GM23338 (cell line): ENCODE data around the gene C1orf21.

ENCODE experiments used
- CREB1 ChIP-seq: fragments of 250-450 bp; sonication (Bioruptor Pico); IDR thresholded peaks from 2 replicates; pipeline ENCODE4 v1.5.0; 2020; ENCODE audit warnings: low read depth, mild to moderate bottlenecking, moderate library complexity
- EZH2 ChIP-seq: fragments of 200-600 bp; sonication (generic); IDR thresholded peaks from one replicate; pipeline ENCODE4 v1.8.0; 2017; ENCODE audit warnings: antibody characterized with exemption, mild to moderate bottlenecking, low read depth; ENCODE audit not compliant: unreplicated experiment
- POLR2AphosphoS5 ChIP-seq: IDR thresholded peaks from 2 replicates; pipeline ENCODE4 v1.6.1; 2016; ENCODE audit warnings: antibody characterized with exemption, low read depth
- STAT1 ChIP-seq: IDR thresholded peaks from one replicate; pipeline ENCODE4 v1.6.1; 2016; ENCODE audit warnings: antibody characterized with exemption; ENCODE audit not compliant: unreplicated experiment
- ZNF114 ChIP-seq: fragments of 250-450 bp; sonication (Bioruptor Pico); IDR thresholded peaks from 2 replicates; pipeline ENCODE4 v1.5.0; 2020; ENCODE audit warnings: mild to moderate bottlenecking, moderate library complexity
- TF ChIP-seq, protein P1 (sequence below), 2 experiments: fragments of 200-600 bp in 1 of 2; sonication (generic) in 1 of 2; conservative IDR thresholded peaks; 2 replicates each; pipeline versions ENCODE4 v1.5.1 to v1.6.1; 2016 to 2017; ENCODE audit warnings: antibody characterized with exemption in 2 of 2, low read depth in 2 of 2, mild to moderate bottlenecking in 2 of 2, moderate library complexity in 1 of 2
- TF ChIP-seq, protein P2 (sequence below): fragments of 250-450 bp; sonication (Bioruptor Pico); IDR thresholded peaks from 2 replicates; pipeline ENCODE4 v1.5.0; 2020; ENCODE audit warnings: mild to moderate bottlenecking, moderate library complexity
- TF ChIP-seq, protein P3 (sequence below): IDR thresholded peaks from one replicate; pipeline ENCODE4 v1.6.1; 2018; ENCODE audit warnings: antibody characterized with exemption; ENCODE audit not compliant: unreplicated experiment

GRCh38 chr1:184646178-184646701, 259.4 kb downstream of the C1orf21 start:
- no peak for TF ChIP-seq POLR2AphosphoS5
- TF ChIP-seq, protein P1, sequence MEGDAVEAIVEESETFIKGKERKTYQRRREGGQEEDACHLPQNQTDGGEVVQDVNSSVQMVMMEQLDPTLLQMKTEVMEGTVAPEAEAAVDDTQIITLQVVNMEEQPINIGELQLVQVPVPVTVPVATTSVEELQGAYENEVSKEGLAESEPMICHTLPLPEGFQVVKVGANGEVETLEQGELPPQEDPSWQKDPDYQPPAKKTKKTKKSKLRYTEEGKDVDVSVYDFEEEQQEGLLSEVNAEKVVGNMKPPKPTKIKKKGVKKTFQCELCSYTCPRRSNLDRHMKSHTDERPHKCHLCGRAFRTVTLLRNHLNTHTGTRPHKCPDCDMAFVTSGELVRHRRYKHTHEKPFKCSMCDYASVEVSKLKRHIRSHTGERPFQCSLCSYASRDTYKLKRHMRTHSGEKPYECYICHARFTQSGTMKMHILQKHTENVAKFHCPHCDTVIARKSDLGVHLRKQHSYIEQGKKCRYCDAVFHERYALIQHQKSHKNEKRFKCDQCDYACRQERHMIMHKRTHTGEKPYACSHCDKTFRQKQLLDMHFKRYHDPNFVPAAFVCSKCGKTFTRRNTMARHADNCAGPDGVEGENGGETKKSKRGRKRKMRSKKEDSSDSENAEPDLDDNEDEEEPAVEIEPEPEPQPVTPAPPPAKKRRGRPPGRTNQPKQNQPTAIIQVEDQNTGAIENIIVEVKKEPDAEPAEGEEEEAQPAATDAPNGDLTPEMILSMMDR (conservative IDR thresholded peaks at IDR 0.05; ENCODE audit: low read depth in 2 of 2), result no peak
- TF ChIP-seq, protein P2, sequence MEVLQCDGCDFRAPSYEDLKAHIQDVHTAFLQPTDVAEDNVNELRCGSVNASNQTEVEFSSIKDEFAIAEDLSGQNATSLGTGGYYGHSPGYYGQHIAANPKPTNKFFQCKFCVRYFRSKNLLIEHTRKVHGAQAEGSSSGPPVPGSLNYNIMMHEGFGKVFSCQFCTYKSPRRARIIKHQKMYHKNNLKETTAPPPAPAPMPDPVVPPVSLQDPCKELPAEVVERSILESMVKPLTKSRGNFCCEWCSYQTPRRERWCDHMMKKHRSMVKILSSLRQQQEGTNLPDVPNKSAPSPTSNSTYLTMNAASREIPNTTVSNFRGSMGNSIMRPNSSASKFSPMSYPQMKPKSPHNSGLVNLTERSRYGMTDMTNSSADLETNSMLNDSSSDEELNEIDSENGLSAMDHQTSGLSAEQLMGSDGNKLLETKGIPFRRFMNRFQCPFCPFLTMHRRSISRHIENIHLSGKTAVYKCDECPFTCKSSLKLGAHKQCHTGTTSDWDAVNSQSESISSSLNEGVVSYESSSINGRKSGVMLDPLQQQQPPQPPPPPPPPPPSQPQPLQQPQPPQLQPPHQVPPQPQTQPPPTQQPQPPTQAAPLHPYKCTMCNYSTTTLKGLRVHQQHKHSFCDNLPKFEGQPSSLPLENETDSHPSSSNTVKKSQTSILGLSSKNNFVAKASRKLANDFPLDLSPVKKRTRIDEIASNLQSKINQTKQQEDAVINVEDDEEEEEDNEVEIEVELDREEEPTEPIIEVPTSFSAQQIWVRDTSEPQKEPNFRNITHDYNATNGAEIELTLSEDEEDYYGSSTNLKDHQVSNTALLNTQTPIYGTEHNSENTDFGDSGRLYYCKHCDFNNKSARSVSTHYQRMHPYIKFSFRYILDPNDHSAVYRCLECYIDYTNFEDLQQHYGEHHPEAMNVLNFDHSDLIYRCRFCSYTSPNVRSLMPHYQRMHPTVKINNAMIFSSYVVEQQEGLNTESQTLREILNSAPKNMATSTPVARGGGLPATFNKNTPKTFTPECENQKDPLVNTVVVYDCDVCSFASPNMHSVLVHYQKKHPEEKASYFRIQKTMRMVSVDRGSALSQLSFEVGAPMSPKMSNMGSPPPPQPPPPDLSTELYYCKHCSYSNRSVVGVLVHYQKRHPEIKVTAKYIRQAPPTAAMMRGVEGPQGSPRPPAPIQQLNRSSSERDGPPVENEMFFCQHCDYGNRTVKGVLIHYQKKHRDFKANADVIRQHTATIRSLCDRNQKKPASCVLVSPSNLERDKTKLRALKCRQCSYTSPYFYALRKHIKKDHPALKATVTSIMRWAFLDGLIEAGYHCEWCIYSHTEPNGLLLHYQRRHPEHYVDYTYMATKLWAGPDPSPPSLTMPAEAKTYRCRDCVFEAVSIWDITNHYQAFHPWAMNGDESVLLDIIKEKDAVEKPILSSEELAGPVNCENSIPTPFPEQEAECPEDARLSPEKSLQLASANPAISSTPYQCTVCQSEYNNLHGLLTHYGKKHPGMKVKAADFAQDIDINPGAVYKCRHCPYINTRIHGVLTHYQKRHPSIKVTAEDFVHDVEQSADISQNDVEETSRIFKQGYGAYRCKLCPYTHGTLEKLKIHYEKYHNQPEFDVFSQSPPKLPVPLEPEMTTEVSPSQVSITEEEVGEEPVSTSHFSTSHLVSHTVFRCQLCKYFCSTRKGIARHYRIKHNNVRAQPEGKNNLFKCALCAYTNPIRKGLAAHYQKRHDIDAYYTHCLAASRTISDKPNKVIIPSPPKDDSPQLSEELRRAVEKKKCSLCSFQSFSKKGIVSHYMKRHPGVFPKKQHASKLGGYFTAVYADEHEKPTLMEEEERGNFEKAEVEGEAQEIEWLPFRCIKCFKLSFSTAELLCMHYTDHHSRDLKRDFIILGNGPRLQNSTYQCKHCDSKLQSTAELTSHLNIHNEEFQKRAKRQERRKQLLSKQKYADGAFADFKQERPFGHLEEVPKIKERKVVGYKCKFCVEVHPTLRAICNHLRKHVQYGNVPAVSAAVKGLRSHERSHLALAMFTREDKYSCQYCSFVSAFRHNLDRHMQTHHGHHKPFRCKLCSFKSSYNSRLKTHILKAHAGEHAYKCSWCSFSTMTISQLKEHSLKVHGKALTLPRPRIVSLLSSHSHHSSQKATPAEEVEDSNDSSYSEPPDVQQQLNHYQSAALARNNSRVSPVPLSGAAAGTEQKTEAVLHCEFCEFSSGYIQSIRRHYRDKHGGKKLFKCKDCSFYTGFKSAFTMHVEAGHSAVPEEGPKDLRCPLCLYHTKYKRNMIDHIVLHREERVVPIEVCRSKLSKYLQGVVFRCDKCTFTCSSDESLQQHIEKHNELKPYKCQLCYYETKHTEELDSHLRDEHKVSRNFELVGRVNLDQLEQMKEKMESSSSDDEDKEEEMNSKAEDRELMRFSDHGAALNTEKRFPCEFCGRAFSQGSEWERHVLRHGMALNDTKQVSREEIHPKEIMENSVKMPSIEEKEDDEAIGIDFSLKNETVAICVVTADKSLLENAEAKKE (CRISPR knock-in tag), result no peak
- no peak for TF ChIP-seq ZNF114
- TF ChIP-seq STAT1, result no peak
- no peak for TF ChIP-seq EZH2
- TF ChIP-seq CREB1 (CRISPR knock-in tag), result no peak
- TF ChIP-seq, protein P3, sequence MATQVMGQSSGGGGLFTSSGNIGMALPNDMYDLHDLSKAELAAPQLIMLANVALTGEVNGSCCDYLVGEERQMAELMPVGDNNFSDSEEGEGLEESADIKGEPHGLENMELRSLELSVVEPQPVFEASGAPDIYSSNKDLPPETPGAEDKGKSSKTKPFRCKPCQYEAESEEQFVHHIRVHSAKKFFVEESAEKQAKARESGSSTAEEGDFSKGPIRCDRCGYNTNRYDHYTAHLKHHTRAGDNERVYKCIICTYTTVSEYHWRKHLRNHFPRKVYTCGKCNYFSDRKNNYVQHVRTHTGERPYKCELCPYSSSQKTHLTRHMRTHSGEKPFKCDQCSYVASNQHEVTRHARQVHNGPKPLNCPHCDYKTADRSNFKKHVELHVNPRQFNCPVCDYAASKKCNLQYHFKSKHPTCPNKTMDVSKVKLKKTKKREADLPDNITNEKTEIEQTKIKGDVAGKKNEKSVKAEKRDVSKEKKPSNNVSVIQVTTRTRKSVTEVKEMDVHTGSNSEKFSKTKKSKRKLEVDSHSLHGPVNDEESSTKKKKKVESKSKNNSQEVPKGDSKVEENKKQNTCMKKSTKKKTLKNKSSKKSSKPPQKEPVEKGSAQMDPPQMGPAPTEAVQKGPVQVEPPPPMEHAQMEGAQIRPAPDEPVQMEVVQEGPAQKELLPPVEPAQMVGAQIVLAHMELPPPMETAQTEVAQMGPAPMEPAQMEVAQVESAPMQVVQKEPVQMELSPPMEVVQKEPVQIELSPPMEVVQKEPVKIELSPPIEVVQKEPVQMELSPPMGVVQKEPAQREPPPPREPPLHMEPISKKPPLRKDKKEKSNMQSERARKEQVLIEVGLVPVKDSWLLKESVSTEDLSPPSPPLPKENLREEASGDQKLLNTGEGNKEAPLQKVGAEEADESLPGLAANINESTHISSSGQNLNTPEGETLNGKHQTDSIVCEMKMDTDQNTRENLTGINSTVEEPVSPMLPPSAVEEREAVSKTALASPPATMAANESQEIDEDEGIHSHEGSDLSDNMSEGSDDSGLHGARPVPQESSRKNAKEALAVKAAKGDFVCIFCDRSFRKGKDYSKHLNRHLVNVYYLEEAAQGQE, result no peak
